NCI-H1436 (cell line): Measurements from ENCODE around the gene GOLGA8J.
"Not testable (repeated sequence)": the region's sequence is repeated elsewhere in the genome, so short reads cannot be mapped to it uniquely, and the experiment has no call there.

Experiments used
- DNase-seq: peaks from one replicate; lab custom pipeline; 2025; lab: John Stamatoyannopoulos, UW

The GOLGA8J gene

DNA sequence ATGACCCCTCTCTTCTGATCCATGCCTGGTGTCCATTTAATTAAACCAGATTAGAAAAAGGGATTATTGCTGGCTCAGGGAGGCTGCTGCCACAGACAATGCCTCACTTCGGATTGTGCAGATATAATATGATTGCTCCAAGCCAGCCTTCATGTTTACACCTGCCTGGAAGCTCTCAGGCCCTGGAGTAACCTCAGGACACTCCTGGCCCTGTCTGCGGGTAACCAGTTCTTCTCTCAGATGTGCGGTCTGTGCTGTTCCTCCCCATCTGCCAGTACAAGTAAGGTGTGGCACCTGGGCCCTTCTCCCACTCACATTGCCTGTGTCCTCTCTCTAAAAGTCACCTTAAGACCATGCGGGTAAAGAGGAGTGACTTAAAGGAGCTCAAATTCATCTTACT lies 8.8 kb upstream of the GOLGA8J start:
- no peak for DNase-seq

DNA sequence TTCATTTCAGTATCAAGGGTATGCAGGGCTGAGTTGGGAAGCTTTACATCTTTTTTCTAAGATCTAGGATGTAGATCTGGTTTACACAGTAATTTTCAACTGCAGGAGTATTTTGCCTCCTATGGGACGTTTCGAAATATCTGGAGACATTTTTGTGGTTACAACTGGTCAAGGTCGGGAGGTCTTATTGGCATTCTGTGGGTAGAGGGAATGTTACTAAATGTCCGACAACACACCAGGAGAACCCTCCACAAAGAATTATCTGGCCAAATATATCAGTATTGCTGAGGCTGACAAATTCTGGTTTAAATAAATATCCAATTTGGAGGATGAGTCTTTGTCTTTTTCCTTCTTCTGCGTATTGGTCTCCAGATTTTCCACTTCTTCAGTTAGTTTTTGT lies 1.9 kb upstream of the GOLGA8J start:
- not testable (repeated sequence) for DNase-seq

DNA sequence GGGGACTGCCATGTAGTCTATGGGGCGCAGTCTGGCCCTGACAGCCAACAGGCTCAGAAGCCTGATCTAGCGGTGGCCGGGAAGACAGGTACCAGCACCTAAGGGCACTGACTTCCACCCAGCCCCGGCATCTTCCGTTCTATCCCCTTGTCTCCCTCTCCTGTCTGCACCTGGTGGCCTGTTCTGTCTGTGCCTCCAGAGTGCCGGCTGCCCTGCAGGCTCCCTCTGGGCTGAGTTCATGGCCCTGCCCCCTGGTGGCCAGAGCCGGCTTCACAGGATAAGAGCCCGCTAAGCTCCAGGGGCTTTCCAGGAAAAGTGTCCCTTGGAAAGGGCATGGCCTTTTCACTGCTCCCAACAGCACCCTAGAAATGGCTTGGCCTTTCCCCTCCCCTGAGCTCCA lies 15.1 kb downstream of the GOLGA8J start:
- not testable (repeated sequence) for DNase-seq

DNA sequence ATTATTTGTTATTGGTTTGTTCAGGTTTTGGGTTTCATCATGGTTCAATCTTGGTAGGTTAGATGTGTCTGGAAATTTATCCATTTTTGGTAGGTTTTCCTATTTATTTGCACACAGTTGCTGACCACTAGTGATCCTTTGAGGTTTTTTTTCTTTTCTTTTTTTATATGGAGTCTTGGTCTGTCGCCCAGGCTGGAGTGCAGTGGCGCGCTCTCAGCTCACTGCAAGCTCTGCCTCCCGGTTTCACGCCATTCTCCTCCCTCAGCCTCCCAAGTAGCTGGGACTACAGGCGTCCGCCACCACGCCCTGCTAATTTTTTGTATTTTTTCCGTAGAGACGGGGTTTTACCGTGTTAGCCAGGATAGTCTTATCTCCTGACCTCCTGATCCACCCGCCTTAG lies 20.1 kb downstream of the GOLGA8J start:
- not testable (repeated sequence) for DNase-seq

DNA sequence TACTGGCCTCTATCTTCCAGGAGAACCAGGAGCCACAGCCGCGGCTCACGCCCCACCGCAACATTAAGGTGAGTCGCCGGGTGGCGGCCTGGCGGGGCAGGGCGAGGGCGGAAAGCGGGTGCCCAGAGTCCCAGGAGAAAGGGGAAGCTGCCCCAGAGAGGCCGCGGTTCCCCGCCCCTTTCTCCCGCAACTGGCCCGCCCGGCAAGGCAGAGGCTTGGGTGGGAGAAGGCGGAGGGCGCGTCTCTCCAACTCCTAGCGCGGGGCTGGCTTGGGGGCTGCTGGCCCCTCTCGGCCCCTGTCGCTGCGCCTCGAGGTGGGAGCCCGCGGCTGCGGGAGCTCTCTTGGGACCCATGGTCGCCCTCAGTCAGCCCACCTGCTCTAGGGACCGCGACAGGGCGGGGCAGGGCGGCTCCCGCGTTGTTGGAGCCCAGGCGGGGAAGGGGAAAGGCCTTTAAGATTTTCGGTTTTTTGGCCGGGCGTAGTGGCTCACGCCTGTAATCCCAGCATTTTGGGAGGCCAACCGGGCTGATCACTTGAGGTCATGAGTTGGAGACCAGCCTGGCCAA lies 21.3 kb downstream of the GOLGA8J start:
- DNase-seq, result not testable (repeated sequence)

DNA sequence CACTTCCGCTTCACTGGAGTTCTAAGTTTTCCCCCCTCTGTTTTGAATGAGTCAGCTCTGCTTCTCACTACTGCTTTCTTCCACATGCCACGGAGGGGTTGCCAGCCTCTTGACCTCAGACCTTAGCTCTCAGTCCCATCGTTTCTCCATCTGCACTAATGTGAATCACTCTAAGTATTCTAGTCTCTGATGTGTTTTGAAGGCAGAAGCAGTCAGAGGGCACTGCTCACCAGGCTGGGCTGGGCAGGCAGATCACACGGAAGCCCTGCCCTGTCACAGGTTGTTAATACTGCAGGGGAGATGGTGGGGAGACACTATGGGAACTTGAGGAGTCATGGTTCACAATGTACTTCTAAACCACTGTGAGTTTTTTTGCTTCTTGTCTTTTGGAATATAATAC lies 27.8 kb downstream of the GOLGA8J start:
- DNase-seq, result not testable (repeated sequence)

DNA sequence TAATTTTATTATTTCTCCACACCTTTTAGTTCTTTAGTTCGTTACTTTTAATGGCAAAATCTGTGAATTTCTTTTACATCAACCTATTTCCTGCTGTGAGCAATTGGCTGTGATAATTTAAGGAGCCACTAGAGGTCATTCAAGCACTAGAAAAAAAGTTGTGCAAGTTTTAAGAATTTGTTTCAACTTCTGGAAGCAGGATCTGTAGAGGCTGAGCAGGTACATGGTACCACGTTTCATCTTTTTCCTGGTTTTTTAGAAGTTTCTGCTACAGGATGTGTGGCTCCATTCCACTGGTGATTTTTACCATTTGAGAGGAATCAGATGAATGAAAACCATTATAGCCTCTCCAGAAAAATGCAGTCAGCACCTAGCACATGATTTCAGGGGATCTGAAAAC lies 47.3 kb downstream of the GOLGA8J start:
- not testable (repeated sequence) for DNase-seq

DNA sequence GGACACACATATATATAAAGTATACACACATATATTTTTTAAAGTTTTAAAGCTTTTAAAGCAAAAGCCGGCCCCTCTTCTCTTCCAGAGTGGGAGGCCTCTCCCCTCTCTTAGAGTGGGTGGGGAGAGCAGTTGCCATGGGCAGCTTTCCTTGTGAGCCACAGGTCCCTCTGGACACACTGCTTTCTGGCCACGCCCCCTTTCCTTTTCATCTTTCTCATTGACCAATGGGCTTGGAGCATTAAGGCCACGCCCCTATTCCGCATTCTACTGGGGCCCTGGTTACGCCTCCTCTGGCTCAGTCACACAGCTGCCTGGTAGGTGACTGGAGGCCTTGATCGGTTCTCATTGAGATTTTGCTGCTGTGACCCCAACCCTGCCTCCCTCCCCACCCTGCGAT lies 52.0 kb downstream of the GOLGA8J start, which contains the start of gene GOLGA8T:
Gene GOLGA8T (plus strand): TSS at position 301 of the 400 bp plus-strand sequence. CDS start 98 bp downstream, at position 399.
- not testable (repeated sequence) for DNase-seq
